ENCODE data around the gene FAM162A.

DNA sequence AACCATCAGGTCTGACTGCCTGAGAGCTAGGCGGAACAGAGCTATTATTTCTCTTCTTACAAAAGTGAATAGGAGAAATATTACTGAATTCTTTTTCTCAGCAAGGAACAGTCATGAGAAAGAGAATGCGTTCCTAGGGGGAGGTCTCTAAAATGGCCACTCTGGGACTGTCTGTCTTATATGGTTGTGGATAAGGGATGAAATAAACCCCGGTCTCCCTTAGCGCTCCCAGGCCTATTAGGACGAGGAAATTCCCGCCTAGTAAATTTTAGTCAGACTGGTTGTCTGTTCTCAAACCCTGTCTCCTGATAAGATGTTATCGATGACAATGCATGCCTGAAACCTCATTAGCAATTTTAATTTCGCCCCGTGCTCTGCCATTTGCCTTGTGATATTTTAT, 52.0 kb downstream of the FAM162A start:
- TF ChIP-seq CTCF (IDR thresholded peaks at IDR 0.05): no peak
- TF ChIP-seq POLR2A (IDR thresholded peaks at IDR 0.05): no peak

Measured in heart left ventricle (tissue), 13 donors.